Mucosa of rectum (tissue), 2 donors: ENCODE results near the gene NOP56.
"Not testable (repeated sequence)": the region's sequence is repeated elsewhere in the genome, so short reads cannot be mapped to it uniquely, and the experiment has no call there.

Experiments
- H3K27ac ChIP-seq, 2 donors: one replicate each; pipeline ENCODE4 v1.7.0; 2013; ENCODE audit warnings: inconsistent platforms in 2 of 2, low read depth in 2 of 2, low read length in 2 of 2
- H3K27me3 ChIP-seq, 2 donors: one replicate each; pipeline ENCODE4 v1.7.0; 2013; ENCODE audit warnings: low read length in 2 of 2; ENCODE audit not compliant: control insufficient read depth in 2 of 2, insufficient read depth in 2 of 2
- H3K36me3 ChIP-seq, 2 donors: one replicate each; pipeline ENCODE4 v1.7.0; 2013; ENCODE audit warnings: low read length in 2 of 2; ENCODE audit not compliant: control insufficient read depth in 2 of 2, insufficient read depth in 2 of 2
- H3K4me1 ChIP-seq, 2 donors: one replicate each; pipeline ENCODE4 v1.7.0; 2013; ENCODE audit warnings: low read length in 2 of 2, mild to moderate bottlenecking in 1 of 2; ENCODE audit not compliant: control insufficient read depth in 2 of 2, insufficient read depth in 2 of 2
- H3K4me3 ChIP-seq, 2 donors: one replicate each; pipeline ENCODE4 v1.7.0; 2013; ENCODE audit warnings: low read length in 2 of 2
- H3K9ac ChIP-seq, 2 donors: one replicate each; pipeline ENCODE4 v1.7.0; 2013; ENCODE audit warnings: low read length in 2 of 2, low read depth in 1 of 2, mild to moderate bottlenecking in 1 of 2
- H3K9me3 ChIP-seq, 2 donors: one replicate each; pipeline ENCODE4 v1.7.0; 2013; ENCODE audit warnings: low read length in 2 of 2; ENCODE audit not compliant: control insufficient read depth in 2 of 2
- donor health status: healthy.
- donor health status: Normal muscosa, but diverticular disease.

Gene NOP56

DNA sequence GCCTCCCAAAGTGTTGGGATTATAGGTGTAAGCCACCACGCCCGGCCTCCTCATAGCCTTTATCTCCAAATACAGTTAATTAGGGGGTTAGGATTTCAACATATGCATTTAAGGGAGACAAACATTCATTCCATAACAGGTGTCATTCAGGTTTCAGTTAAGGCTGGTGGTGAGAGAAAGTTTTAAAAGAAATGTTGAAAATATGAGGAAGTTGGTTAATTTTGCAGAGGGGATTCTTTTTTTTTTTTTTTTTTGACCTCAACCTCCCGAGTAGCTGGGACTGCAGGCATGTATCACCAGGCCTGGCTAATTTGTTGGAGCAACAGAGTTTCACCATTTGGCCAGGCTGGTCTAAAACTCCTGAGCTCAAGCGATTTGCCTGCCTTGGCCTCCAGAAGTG is 27.6 kb downstream of the NOP56 start:
- Histone ChIP-seq H3K9me3 (no peaks in the 10 kb centered on the region), H3K36me3 (no peaks in the 10 kb centered on the region), H3K27ac (no peak overlapping the region), H3K9ac (no peak overlapping the region), H3K4me3 (no peak overlapping the region), H3K27me3 (no peaks in the 10 kb centered on the region), H3K4me1 (no peaks in the 10 kb centered on the region)

DNA sequence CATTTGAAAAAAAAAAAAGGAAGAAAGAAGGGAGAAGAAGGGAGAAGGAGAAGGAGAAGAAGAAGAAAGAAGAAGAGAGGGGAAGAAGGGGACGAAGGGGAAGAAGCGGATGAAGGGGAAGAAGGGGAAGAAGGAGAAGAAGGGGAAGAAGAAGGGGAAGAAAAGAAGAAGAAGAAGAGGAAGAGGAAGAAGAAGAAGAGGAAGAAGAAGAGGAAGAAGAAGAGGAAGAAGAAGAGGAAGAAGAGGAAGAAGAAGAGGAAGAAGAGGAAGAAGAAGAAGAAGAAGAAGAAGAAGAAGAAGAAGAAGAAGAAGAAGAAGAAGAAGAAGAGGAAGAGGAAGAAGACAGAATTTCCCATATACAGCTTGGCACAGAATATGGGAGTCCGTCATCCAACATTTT is 29.6 kb downstream of the NOP56 start:
- H3K27ac ChIP-seq, H3K9me3 ChIP-seq, H3K27me3 ChIP-seq, H3K4me1 ChIP-seq, H3K9ac ChIP-seq, H3K4me3 ChIP-seq, H3K36me3 ChIP-seq: not testable (repeated sequence)

- H3K4me3 ChIP-seq, H3K27ac ChIP-seq, H3K9ac ChIP-seq, H3K9me3 ChIP-seq, H3K4me1 ChIP-seq, H3K36me3 ChIP-seq: not testable (repeated sequence)
- peaks cover 9 to 15% of the 10 kb centered on the region in 2 donors for H3K27me3 ChIP-seq
Observed at GRCh38 chr20:2684817-2685216, 32.4 kb downstream of the NOP56 start.

GRCh38 chr20:2687514-2687913 is 35.1 kb downstream of the NOP56 start:
- H3K27ac ChIP-seq: no peak overlapping the region
- H3K9ac ChIP-seq: no peak overlapping the region
- peaks cover 0 to 6% of the 10 kb centered on the region in 2 donors for H3K4me1 ChIP-seq
- peaks cover 21 to 35% of the 10 kb centered on the region in 2 donors for H3K27me3 ChIP-seq
- H3K9me3 ChIP-seq: no peaks in the 10 kb centered on the region
- no peaks in the 10 kb centered on the region for H3K36me3 ChIP-seq
- no peak overlapping the region for H3K4me3 ChIP-seq

- H3K9ac ChIP-seq: no peak overlapping the region
Observed at GRCh38 chr20:2688041-2688591, 35.7 kb downstream of the NOP56 start.

DNA sequence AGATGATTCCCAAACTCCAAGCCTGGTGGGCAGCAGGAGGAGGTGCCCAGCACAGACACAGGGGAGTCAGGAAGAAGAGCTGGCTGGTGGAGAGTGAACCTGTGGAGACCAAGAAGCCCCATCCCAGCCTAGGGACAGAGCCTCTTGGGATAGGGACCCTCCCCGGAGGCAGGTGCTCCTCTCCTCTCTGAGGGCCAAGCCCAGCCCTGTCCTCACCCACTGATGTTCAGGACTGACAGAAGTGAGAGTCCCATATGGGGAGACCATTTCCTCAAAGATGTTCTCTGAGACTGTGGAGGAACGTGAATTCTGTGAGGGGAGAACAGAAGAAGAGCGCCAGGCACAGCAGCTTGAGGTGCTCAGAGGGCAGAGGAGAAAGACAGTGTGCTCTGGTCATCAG is 37.8 kb downstream of the NOP56 start:
- Histone ChIP-seq H3K27ac (no peak overlapping the region), H3K9me3 (no peaks in the 10 kb centered on the region), H3K27me3 (peaks cover 31 to 45% of the 10 kb centered on the region in 2 donors), H3K4me1 (peaks cover 0 to 6% of the 10 kb centered on the region in 2 donors), H3K36me3 (no peaks in the 10 kb centered on the region), H3K9ac (no peak overlapping the region), H3K4me3 (no peak overlapping the region)

More at GRCh38 chr20:2688041-2688591, 35.7 kb downstream of the NOP56 start:
- Histone ChIP-seq H3K27me3 (peaks cover 21 to 35% of the 10 kb centered on the region in 2 donors), H3K36me3 (no peaks in the 10 kb centered on the region), H3K4me1 (peaks cover 0 to 6% of the 10 kb centered on the region in 2 donors), H3K27ac (no peak overlapping the region), H3K9me3 (no peaks in the 10 kb centered on the region), H3K4me3 (no peak overlapping the region)

DNA sequence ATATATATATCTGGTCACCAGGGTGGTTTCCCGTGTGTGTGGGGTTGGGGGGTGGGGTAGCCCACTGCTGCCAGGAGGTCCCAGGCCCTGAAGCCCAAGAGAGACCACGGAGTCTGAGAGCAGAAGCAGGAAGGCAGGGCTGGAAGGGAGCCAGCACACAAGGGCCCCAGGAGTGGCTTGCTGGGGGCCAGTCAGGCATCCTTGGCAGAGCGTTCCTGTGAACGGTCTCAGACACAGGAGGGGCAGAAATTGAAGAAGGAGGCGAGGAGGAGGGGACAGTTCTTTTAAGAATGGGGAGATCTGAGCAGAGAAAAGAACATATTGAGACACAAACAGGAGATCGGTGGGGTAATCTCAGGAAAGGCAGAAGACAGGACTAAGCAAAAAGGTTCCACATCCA is 38.3 kb downstream of the NOP56 start:
- Histone ChIP-seq H3K27ac (no peak overlapping the region), H3K4me1 (peaks cover 0 to 6% of the 10 kb centered on the region in 2 donors), H3K4me3 (no peak overlapping the region), H3K27me3 (peaks cover 32 to 50% of the 10 kb centered on the region in 2 donors), H3K9ac (no peak overlapping the region), H3K36me3 (no peaks in the 10 kb centered on the region), H3K9me3 (no peaks in the 10 kb centered on the region)

GRCh38 chr20:2691127-2691526 is 38.7 kb downstream of the NOP56 start:
- no peak overlapping the region for H3K4me3 ChIP-seq
- no peaks in the 10 kb centered on the region for H3K9me3 ChIP-seq
- no peak overlapping the region for H3K27ac ChIP-seq
- peaks cover 0 to 6% of the 10 kb centered on the region in 2 donors for H3K4me1 ChIP-seq
- H3K27me3 ChIP-seq: peaks cover 32 to 50% of the 10 kb centered on the region in 2 donors
- H3K36me3 ChIP-seq: no peaks in the 10 kb centered on the region
- H3K9ac ChIP-seq: no peak overlapping the region

DNA sequence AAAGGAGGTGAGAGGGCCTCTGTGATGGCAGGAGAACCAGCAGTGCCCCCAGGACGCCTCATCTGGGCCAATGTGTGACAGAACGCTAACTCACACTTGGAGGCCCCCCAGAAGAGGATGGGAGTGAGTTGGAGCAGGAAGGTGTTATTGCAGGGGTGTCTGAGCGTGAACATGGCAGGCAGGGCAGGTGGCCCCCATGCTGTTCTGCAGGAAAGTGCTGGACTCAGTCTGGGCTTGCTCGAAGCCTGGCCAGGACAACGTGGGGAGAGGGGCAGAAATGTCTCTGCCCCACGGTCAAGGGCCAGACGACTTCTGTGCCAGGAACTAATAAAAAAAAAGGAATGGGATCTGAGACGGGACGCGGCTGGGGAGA is 39.2 kb downstream of the NOP56 start:
- H3K4me1 ChIP-seq: peaks cover 0 to 6% of the 10 kb centered on the region in 2 donors
- peaks cover 32 to 50% of the 10 kb centered on the region in 2 donors for H3K27me3 ChIP-seq
- no peak overlapping the region for H3K27ac ChIP-seq
- peak overlapping the region; percentile 52 to 62 for H3K4me3 ChIP-seq
- peak overlapping the region in 1 of 2 donors; percentile 57 for H3K9ac ChIP-seq
- H3K9me3 ChIP-seq: no peaks in the 10 kb centered on the region
- no peaks in the 10 kb centered on the region for H3K36me3 ChIP-seq

DNA sequence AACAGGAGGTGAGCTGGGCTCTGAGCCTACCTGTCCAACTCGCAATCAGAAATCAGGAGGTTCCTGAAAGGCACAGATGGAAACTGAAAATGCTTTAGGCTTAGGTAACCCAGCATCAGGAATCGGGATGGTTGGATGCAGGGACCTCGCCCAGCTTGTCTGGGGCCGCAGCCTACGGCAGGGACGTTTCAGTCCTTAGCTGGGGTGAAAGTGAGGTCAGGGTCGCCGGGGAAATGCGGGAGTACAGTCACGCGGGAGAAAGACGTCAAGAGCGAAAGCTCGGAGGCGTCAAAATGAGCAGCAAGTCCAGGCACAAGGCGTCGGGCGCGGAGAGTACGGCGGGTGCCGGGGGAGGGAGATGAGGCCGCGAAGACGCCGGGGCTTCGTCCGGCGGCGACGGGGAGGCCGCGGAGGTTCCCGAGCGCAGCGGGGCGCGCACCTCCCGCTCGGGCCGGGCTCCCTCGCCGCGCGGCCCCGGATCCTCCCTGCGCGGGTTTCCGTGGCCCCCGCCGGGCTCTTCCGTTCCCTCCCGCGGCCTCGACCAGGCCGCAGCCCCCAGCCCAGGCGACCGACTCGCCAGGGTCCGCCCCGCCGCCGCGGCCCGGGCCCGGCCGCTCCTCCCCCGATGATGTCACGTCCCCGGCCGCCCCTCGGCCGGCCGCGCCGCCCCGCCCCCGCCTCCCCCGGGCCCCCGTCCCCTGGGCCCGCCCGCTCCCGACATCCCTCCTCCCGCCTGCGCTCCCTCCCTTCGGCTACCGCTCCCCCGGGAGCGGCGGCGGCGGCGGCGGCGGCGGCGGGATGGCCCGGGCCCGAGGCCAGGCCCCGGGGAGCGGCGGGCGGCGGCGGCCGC is 39.8 kb downstream of the NOP56 start, which contains the start of gene EBF4:
EBF4 (plus strand) TSS at position 745 of the 850 bp plus-strand sequence. CDS start 866 bp downstream, outside the sequence.
- Histone ChIP-seq H3K4me1 (peaks cover 0 to 6% of the 10 kb centered on the region in 2 donors), H3K36me3 (no peaks in the 10 kb centered on the region), H3K9ac (peak within 1 kb of the TSS; percentile 44 to 57), H3K27ac (peak within 1 kb of the TSS in 1 of 2 donors; percentile 3), H3K9me3 (no peaks in the 10 kb centered on the region), H3K27me3 (peaks cover 32 to 49% of the 10 kb centered on the region in 2 donors), H3K4me3 (peak within 1 kb of the TSS; percentile 52 to 62)
